Hematopoietic multipotent progenitor cell (in vitro differentiated cells): ENCODE measurements around the gene WDHD1. TPM values are rescaled to one million over a fixed set of nuclear protein-coding genes. Genes with fewer than 3 reads are reported as not detected.
A peak's percentile ranks its signal among the peaks of the same experiment; 100 is the strongest.
"Not testable (repeated sequence)": the region's sequence is repeated elsewhere in the genome, so short reads cannot be mapped to it uniquely, and the experiment has no call there.

Experiments
- DNase-seq, 3 donors: peaks; one replicate each; pipeline ENCODE4 v3.0.0-alpha.2; 2011 to 2015; ENCODE audit warnings: low read depth in 2 of 3, low spot score in 2 of 3
- total RNA-seq: library from RNA; depleted of rRNA; stranded (reverse); fragments of >200 nt; gene quantifications from one replicate; pipeline ENCODE4 v1.2.3, GENCODE V29; 2012

The WDHD1 gene
- total RNA-seq, 1 donor = 5.9 TPM

GRCh38 chr14:55051165-55051422 lies 24.2 kb upstream of the WDHD1 start:
- no peak for DNase-seq

- no peak for DNase-seq
These were observed 22.1 kb upstream of the WDHD1 start for GRCh38 chr14:55048900-55049436.

- DNase-seq = no peak
These were observed 20.6 kb upstream of the WDHD1 start for GRCh38 chr14:55047301-55048053.

- DNase-seq = no peak
These were observed 18.2 kb upstream of the WDHD1 start for GRCh38 chr14:55045087-55045486.

- DNase-seq = no peak
These were observed 16.6 kb upstream of the WDHD1 start for GRCh38 chr14:55043528-55043927.

- DNase-seq = no peak
These were observed 11.8 kb upstream of the WDHD1 start for GRCh38 chr14:55038708-55039107.

GRCh38 chr14:55037995-55038394 lies 11.1 kb upstream of the WDHD1 start:
- not testable (repeated sequence) for DNase-seq

GRCh38 chr14:55031190-55031589 lies 4.3 kb upstream of the WDHD1 start:
- DNase-seq = no peak

GRCh38 chr14:55028476-55028875 lies 1.6 kb upstream of the WDHD1 start:
- no peak for DNase-seq

GRCh38 chr14:55028066-55028465 lies 1.2 kb upstream of the WDHD1 start:
- no peak for DNase-seq

GRCh38 chr14:55026441-55026792 lies 482 bp downstream of the WDHD1 start:
- no peak for DNase-seq

GRCh38 chr14:55025948-55026347 lies 951 bp downstream of the WDHD1 start:
- DNase-seq = no peak

- not testable (repeated sequence) for DNase-seq
These were observed 2.5 kb downstream of the WDHD1 start for GRCh38 chr14:55024365-55024764.

- no peak for DNase-seq
These were observed 6.8 kb downstream of the WDHD1 start for GRCh38 chr14:55019968-55020554.

- no peak for DNase-seq
These were observed 11.9 kb downstream of the WDHD1 start for GRCh38 chr14:55015006-55015405.

GRCh38 chr14:55005071-55005470 lies 21.8 kb downstream of the WDHD1 start:
- DNase-seq = no peak

- peak in 2 of 3 donors; percentile 44 to 78 for DNase-seq
These were observed 26.5 kb downstream of the WDHD1 start for GRCh38 chr14:55000381-55000780.

- DNase-seq = no peak
These were observed 41.7 kb downstream of the WDHD1 start for GRCh38 chr14:54985156-54985555.

- DNase-seq = peak in 1 of 3 donors; percentile 48
These were observed 45.2 kb downstream of the WDHD1 start for GRCh38 chr14:54981698-54982097.

- DNase-seq = no peak
These were observed 47.9 kb downstream of the WDHD1 start for GRCh38 chr14:54979039-54979438.

GRCh38 chr14:54976316-54976715 lies 50.6 kb downstream of the WDHD1 start:
- no peak for DNase-seq

GRCh38 chr14:54975856-54976255 lies 51.0 kb downstream of the WDHD1 start:
- no peak for DNase-seq
